Jurkat, Clone E6-1 (cell line): ENCODE measurements around the gene TIMM44.

Experiments
- DNase-seq: peaks from one replicate; pipeline ENCODE4 v3.0.0-alpha.2; 2011; ENCODE audit warnings: low read depth, low spot score
- H3K4me3 ChIP-seq: 2 replicates; pipeline ENCODE4 v1.5.1; 2011; ENCODE audit warnings: mild to moderate bottlenecking, low read length, control low read depth, moderate library complexity

The TIMM44 gene

GRCh38 chr19:7978179-7978825 is 34.8 kb upstream of the TIMM44 start:
- DNase-seq, result no peak
- H3K4me3 ChIP-seq, result no peak overlapping the region

DNA sequence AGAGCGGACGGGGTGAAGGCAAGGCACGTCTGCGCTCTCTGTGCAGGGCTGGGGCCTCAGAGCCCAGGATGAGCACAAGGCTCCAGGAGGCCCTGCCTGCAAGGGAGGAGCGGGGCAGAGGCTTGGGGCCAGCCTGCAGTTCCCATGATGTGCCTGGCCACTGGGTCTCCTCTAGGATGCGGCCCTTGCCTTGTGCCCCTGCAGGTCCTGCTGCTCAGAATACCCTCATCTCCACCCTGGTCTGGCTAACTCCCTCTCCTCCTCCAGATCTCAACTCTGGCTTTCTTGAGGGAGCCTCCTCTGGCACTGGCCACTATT is 34.2 kb upstream of the TIMM44 start:
- no peak overlapping the region for H3K4me3 ChIP-seq
- no peak for DNase-seq

- DNase-seq, result no peak
Measured at GRCh38 chr19:7977021-7977722, 33.7 kb upstream of the TIMM44 start.

DNA sequence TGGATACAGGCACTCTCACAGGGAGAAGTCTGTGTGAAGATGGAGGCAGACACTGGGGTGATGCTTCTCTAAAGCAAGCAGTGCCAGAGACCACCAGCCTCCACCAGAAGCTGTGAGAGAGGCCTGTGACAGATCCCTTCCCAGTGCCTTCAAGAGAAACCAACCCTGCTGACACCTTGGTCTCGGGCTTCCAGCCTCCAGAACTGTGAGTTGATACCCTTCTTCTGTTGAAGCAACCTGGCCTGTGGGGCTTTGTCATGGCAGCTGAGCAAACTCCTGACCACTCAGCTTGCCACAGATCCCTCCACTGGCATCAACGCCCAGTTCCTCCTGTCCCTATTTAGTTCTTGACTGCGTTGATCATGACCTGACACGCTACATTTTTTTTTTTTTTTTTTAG is 33.0 kb upstream of the TIMM44 start:
- no peak for DNase-seq
- no peak overlapping the region for H3K4me3 ChIP-seq

More at GRCh38 chr19:7977021-7977722, 33.7 kb upstream of the TIMM44 start:
- H3K4me3 ChIP-seq, result no peak overlapping the region

DNA sequence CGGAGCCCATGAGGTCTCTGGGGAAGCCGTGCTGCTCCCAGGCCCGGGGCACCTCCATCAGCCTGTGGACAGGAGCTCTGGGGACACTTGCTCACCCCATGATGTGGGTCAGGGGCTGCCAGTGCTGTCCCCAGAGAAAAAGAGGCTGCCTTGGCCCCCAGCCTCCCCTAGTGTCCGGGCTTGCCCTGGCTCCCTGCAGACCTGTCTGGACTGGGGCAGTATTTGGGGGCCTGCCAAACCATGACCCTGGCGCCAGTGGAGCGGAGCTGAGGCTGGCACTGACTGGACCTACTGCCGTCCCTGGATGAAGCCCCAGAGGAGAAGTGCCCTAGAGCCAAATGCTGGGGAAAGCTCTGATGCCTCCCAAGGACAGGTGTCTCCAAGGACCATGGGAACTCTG is 31.6 kb upstream of the TIMM44 start:
- H3K4me3 ChIP-seq, result no peak overlapping the region
- DNase-seq, result no peak

DNA sequence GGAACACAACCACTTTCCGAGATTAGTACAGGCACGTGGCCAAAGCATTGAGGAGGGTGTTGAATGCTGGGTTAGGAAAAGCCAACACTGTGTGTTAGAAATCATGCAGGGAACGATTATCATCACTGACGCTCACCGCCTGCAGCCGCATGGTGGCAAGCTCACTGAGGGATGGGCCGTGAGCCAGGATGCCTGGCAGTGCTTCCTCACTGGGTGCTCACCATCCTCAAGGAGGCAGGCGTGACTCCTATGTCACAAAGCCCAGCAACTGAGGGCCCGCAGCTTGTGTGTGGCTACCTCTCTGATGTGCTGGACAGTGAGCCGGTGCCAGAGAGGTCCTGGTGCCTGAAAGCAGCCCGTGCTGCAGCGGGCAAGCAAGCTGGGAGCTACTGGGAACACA is 30.4 kb upstream of the TIMM44 start:
- DNase-seq, result no peak
- no peak overlapping the region for H3K4me3 ChIP-seq

DNA sequence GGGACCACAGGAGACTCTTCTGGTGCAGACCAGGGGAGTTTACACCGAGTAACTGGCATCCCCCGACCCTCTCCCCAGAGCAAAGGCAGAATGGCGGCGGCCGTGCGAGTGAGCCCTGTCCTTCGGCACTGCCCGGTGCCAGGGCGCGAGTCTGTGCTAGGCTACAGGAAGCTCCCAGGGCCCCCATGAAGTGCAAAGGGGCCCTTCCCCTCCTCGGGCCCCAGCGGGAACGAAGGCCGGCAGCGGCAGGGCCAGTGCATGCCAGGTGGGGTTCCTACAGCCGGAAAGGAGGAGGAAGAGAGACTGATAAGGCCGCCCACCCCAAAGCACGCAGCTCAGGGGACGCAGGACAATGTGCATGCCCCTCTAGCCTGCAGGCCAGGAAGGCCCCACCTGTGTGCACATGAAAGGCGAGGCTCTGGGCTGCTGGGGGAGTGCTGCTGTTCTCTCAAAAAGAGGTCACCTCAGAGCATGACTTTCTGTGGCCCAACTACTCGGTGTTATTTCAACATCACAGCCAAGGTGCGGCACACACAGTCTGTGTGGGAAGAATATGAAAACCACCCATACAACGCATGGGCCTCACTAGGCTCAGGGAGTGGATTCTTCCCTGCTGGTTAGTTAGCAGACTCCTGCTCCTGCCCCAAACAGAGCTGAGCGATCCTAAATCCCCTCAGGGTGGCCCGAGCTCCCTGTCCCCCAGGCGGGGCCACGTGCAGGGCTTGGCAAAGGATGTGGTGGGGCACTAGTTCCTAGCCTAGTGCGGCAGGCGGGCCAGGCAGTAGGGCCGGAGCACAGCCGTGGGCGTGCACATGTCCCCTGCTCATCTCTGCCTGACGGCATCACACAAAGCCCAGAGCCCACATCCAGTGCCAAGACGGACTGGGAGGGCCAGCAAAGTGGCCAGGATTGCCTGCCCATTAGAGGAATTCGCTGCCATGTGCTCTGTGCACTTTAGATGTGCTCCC is 28.4 kb upstream of the TIMM44 start:
- no peak overlapping the region for H3K4me3 ChIP-seq
- DNase-seq, result no peak

DNA sequence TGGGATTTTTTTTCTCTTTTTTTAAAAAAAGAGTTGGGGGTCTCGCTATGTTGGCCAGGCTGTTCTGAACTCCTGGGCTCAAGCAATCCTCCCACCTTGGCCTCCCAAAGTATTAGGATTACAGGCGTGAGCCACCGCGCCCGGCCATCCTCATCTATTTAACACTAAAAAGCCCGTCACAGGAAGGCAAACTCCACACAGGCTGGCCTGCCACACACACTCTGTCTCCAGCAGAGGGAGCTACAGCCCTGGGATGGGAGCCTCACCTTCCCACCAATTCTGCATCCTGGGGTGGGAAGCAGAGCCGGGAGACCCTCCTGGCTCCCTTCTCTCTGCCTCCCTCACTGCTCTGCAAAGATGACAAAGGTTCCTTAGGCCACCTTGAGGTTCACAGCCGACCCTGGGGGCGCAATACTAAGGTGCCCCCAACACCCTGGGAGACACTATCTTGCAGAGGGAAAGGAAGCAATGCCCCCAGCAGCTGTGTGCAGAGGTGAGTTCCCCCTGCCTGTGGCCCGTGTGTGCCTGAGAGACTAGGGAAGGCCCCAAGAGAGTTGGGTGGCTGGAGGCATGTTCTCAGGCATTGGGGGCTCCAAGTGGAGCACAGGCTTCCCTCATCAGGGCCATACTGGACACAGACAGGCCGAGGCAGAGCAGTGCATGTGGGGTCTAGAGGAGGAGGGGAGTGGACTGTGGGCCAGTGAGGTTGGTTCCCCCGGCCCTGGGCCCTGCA is 27.4 kb upstream of the TIMM44 start:
- H3K4me3 ChIP-seq, result no peak overlapping the region
- DNase-seq, result no peak

DNA sequence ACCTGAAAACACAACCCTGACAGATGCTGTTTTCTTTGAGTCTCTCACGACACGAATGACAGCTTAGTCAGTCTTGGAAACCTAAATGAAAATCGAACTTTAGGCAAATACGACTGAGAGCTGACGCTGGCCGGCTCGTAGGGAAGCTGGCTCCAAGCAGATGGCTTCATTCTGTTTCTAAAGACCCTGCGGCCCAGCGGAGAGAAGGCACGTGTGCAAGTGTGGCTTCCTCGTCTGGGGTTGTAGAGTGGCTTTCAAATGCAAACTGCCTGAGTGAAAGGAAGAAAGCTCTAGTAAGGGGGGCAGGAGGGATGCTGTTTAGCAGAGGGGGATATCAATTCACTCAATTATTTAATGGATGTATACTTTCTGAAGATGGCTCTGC is 26.1 kb upstream of the TIMM44 start:
- DNase-seq, result no peak
- no peak overlapping the region for H3K4me3 ChIP-seq

- no peak overlapping the region for H3K4me3 ChIP-seq
- no peak for DNase-seq
Measured at GRCh38 chr19:7968796-7969554, 25.5 kb upstream of the TIMM44 start.

DNA sequence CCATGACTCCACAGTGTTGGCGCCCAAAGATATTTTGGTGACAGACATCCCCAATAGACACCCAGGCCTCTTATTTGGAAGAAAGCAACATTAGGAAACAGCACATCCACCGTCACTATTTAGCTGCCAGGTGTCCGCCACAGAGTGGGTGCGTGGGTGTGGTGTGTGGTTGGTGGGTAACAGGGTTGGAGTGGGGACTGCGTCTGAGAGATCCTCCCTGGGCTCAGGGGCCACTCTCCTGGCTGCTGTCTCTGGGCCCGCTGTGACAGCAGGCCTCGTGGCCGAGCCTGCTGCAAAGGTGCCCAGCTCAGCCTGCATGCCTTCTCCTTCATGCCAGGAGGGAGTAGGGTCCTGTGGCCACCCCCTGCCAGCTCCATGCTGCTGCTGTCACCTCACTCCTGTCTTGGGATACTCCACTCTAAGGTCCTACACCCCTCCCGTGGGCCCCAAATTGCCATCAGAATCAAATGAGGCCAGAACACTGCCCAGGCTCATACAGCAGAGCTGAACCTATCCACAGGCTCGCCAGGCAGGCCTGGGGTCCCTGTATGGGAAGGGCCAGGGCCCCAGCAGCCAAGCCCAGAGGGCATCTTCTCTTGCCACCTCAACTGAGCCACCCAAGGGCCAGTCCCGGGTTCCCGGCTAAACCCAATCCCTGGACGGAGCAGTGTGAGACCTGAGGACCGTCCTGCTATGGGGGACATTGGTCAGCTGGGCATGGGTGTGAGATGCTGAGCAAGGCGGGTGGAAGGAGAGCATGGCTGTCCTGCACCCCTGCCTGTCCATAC is 24.7 kb upstream of the TIMM44 start:
- no peak overlapping the region for H3K4me3 ChIP-seq
- no peak for DNase-seq

DNA sequence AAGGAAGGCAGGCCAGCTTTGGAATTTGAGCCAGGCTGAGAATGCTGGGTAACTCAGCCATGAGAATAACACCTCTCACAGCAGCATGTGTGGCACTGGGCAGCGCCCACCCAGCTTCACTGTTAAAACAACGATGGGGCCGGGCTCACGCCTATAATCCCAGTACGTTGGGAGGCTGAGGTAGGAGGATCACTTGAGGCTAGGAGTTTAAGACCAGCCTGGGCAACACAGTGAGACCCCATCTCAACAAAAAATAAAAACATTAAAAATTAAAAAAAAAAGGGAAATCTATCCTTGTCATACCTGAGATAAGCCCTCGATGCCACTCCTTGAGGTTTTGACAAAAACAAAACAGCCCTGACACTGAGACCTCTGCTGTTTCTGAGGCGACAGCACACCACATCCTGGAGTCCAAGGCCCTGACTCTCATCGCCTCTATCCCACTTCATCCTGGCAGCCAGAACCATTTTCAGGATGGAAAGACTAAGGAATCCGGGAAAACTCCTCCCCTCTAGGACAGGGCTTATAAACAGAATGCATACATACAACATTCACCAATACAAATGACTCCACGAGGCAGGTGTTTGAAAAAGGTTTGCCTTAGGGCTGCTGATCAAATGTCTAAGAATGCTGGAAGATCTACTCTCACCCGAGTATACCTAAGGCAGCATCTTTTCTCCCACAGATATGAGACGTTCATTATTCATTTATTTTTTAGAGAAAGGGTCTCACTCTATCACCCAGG is 22.6 kb upstream of the TIMM44 start:
- H3K4me3 ChIP-seq, result no peak overlapping the region
- DNase-seq, result no peak

DNA sequence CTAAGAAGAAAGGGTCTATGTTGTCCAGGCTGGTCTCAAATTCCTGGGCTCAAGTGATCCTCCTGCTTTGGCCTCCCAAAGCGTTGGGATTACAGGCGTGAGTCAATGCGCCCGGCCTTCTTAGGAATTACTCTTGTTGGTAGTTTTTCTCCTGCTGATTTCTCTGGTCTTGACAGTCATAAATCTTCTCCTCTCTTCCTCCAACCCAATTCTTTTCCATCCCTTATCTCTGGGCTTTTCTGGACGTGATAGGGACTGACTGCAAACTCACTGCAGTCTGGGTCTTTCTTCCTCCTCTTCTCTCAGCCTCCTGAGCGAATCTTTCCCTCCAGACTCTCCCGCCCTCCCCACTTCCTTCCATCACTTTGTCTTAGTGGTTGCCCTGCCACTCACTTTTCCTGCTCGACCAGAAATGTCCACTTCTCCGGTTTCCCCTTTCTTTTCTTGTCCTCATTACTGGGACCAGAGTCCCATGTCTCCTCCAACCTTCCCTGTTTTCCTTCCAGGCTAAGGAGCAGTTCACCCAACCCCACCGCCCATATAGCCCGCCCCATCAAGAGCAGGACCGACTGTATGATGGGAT is 21.9 kb upstream of the TIMM44 start:
- no peak for DNase-seq
- H3K4me3 ChIP-seq, result no peak overlapping the region

DNA sequence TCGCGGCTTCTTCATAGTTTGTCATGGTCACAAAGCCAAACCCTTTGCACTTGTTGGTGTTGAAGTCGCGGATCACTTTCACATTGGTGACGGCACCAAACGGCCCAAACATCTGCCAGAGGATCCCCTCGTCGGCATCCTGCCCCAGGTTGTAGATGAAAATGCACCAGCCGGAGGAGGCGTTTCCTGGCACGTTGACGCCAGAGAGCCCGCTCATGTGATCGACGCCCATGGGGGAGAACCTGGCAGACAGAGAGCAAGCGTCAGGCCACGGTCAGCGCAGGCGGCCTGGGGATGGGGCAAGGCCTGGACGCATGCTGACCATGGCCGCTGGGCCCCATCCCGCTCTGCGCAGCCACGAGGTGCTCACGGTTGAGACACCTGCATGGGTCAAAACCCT is 20.1 kb upstream of the TIMM44 start:
- no peak overlapping the region for H3K4me3 ChIP-seq
- DNase-seq, result no peak

GRCh38 chr19:7962644-7963268 is 19.3 kb upstream of the TIMM44 start:
- no peak overlapping the region for H3K4me3 ChIP-seq

DNA sequence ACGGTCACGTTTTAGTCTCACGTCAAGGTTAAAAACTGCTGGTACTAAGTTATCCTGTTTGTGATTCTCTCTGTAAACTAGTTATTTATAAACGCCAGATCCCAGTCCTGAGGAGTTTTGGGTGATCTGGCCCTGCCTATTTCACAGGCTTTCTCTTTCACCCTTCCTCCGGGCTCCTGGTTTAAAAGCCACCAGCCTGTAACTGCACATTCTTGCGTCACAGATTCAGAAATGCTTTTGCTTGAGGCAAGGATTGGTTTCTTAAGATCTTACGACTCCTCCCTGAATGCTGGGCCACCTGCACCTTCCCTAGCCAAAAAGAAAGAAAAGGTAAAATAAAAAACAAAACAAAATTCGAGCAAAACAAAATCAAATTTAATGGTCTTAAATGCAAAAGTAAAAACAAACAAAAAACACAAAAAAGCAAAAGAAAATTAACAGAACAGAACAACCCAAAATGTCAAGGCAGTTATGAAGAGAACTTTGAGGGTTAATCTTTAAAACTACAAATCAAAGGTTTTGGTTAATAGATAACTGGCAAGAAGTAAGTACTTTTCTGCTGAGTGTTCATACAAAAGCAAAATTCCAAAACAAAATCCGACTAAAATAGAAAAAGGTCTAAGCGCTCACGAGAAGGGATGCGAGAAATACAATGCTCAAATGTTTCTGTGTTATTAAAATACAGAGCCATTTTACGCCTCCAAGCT is 18.6 kb upstream of the TIMM44 start:
- no peak overlapping the region for H3K4me3 ChIP-seq
- DNase-seq, result no peak

More at GRCh38 chr19:7962644-7963268, 19.3 kb upstream of the TIMM44 start:
- no peak for DNase-seq
